ENCODE results near the gene CAPS. TPM values are rescaled to one million over a fixed set of nuclear protein-coding genes. Genes with fewer than 3 reads are reported as not detected.

Gene CAPS
- total RNA-seq, 1 experiment from 2014 or later = 5.3 TPM

DNA sequence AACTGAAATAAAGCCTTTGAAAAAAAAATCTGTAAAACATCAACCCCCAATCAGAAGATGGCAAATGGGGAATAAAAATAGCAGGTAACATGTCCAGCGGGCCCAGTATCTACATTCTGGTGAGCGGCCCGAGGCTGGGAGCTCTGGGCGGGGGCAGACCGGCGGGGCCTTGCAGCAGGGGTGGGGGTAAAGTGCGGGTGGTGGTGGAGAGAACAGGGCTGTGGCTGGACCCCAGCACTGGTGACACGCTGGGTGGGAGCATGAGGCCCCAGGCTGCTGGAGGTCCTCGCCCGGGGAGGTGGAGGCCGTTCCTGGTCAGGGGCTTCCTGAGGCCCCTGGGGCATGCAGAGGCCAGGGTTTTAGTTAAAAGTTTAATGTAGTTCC, 1.7 kb downstream of the CAPS start (continued):
- TF ChIP-seq, protein P1, sequence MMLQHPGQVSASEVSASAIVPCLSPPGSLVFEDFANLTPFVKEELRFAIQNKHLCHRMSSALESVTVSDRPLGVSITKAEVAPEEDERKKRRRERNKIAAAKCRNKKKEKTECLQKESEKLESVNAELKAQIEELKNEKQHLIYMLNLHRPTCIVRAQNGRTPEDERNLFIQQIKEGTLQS (CRISPR knock-in tag; conservative IDR thresholded peaks at IDR 0.05) = no peak
- TF ChIP-seq ZNF219 (CRISPR knock-in tag; IDR thresholded peaks at IDR 0.05; ENCODE audit: borderline replicate concordance) (no peak), ZNF263 (CRISPR knock-in tag; IDR thresholded peaks at IDR 0.05; ENCODE audit: low read depth) (no peak), RORB (CRISPR knock-in tag; IDR thresholded peaks at IDR 0.05) (no peak), TCF7 (CRISPR knock-in tag; IDR thresholded peaks at IDR 0.05; ENCODE audit: low read depth) (no peak), PREB (CRISPR knock-in tag; IDR thresholded peaks at IDR 0.05; ENCODE audit: borderline replicate concordance) (no peak), IRF1 (CRISPR knock-in tag; IDR thresholded peaks at IDR 0.05) (no peak), ZNF416 (CRISPR knock-in tag; IDR thresholded peaks at IDR 0.05) (no peak), STAT6 (CRISPR knock-in tag; conservative IDR thresholded peaks at IDR 0.05; ENCODE audit: low read depth) (no peak)

- Mint-ChIP-seq H3K4me1 (no peaks in the 10 kb centered on the region), H3K36me3 (peaks cover 15% of the 10 kb centered on the region), H3K27ac (no peak overlapping the region), H3K9me3 (no peaks in the 10 kb centered on the region), H3K27me3 (ENCODE audit: low read depth) (no peaks in the 10 kb centered on the region), H3K4me3 (no peak overlapping the region)
- DNase-seq (ENCODE audit: low spot score) (no peak), ATAC-seq (no peak)
- CTCF ChIA-PET = no interaction called here
- TF ChIP-seq RELA (CRISPR knock-in tag; IDR thresholded peaks at IDR 0.05; ENCODE audit: borderline replicate concordance) (no peak), FOXK1 (CRISPR knock-in tag; IDR thresholded peaks at IDR 0.05) (no peak)
- POLR2A ChIA-PET = no interaction called here
These were observed 2.2 kb downstream of the CAPS start for GRCh38 chr19:5916181-5916708.

DNA sequence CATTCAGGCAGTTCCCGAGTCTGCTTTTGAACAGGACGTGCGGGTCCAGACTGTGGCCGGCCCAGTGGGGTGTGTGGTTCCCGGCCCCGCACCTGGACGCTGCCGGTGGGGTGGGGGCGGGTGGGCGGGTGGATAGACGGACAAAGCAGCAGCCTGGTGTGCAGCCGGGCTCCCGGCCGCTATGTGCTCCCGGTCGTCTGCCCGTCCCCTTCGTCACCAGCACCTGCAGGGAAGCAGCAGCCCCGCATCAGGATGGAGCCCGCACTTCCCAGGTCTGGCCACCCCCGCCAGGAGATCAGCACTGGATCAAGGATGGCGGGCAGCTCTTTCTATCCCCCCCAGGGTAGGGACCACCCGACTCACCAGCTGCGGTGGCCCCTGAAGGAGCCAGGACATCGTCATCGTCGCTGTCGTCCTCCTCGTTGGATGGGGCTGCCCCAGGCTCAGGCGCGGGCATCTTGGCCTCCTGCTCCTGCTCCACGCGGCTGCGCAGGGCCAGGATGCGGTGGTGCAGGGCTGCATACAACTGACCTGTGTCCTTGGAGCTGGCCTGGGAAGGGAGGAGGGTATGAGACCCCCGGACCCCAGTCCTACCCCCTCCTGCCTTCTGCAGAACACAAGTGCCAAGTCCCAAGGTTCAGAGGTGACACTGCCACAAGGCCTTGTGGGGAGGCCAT, 3.5 kb downstream of the CAPS start:
- no peak overlapping the region for H3K27ac Mint-ChIP-seq
- no peaks in the 10 kb centered on the region for H3K27me3 Mint-ChIP-seq (ENCODE audit: low read depth)
- no peaks in the 10 kb centered on the region for H3K4me1 Mint-ChIP-seq
- no peak overlapping the region for H3K4me3 Mint-ChIP-seq
- DNase-seq (ENCODE audit: low spot score) = no peak
- ChIA-PET POLR2A (no interaction called here), CTCF (no interaction called here)
- TF ChIP-seq ZNF281 (CRISPR knock-in tag; IDR thresholded peaks at IDR 0.05) = no peak
- no peak for TF ChIP-seq USF2 (CRISPR knock-in tag; IDR thresholded peaks at IDR 0.05)
- TF ChIP-seq CREB1 (CRISPR knock-in tag; IDR thresholded peaks at IDR 0.05) = no peak
- TF ChIP-seq PRRX2 (CRISPR knock-in tag; IDR thresholded peaks at IDR 0.05) = no peak
- TF ChIP-seq AR (CRISPR knock-in tag; IDR thresholded peaks at IDR 0.05) = no peak
- TF ChIP-seq, protein P2, sequence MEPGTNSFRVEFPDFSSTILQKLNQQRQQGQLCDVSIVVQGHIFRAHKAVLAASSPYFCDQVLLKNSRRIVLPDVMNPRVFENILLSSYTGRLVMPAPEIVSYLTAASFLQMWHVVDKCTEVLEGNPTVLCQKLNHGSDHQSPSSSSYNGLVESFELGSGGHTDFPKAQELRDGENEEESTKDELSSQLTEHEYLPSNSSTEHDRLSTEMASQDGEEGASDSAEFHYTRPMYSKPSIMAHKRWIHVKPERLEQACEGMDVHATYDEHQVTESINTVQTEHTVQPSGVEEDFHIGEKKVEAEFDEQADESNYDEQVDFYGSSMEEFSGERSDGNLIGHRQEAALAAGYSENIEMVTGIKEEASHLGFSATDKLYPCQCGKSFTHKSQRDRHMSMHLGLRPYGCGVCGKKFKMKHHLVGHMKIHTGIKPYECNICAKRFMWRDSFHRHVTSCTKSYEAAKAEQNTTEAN (CRISPR knock-in tag; IDR thresholded peaks at IDR 0.05) = no peak
- ATAC-seq = no peak
- peaks cover 25% of the 10 kb centered on the region for H3K36me3 Mint-ChIP-seq
- H3K9me3 Mint-ChIP-seq = no peaks in the 10 kb centered on the region
